HEK293 (cell line): ENCODE measurements around the gene CAMK2D.

Experiments
- CTCF ChIA-PET: fragments of 350-600 bp; formaldehyde crosslinking; extraction: SDS; loops from one replicate; lab custom pipeline; 2021; ENCODE audit warnings: antibody characterized with exemption; lab: Yijun Ruan, JAX
- POLR2A ChIA-PET: fragments of 300-600 bp; formaldehyde crosslinking; extraction: SDS; loops from one replicate; lab custom pipeline; 2020; ENCODE audit warnings: antibody characterized with exemption, inconsistent platforms; lab: Yijun Ruan, JAX
- H3K27ac ChIP-seq: fragments of 200-500 bp; sonication (Bioruptor generic); 2 replicates; pipeline ENCODE4 v1.5.1; 2014; ENCODE audit warnings: low read depth, low read length, control low read depth, inconsistent platforms; ENCODE audit errors: extremely low read depth
- H3K36me3 ChIP-seq, 2 experiments: fragments of 200-500 bp in 1 of 2; sonication (Bioruptor generic) in 1 of 2; 1 replicate in 1 of 2; 2 replicates in 1 of 2; pipeline ENCODE4 v1.5.1; 2014 to 2017; ENCODE audit warnings: inconsistent platforms in 2 of 2, low read length in 2 of 2; ENCODE audit not compliant: control insufficient read depth in 2 of 2, insufficient read depth in 1 of 2
- H3K4me1 ChIP-seq: fragments of 200-500 bp; sonication (Bioruptor generic); 2 replicates; pipeline ENCODE4 v1.5.1; 2014; ENCODE audit warnings: mild to moderate bottlenecking, low read length, inconsistent platforms; ENCODE audit not compliant: control insufficient read depth, insufficient read depth
- H3K4me3 ChIP-seq: 2 replicates; pipeline ENCODE4 v1.5.1; 2011; ENCODE audit warnings: low read depth, mild to moderate bottlenecking, control low read depth, low read length, moderate library complexity
- H3K9me3 ChIP-seq: fragments of 200-500 bp; sonication (Bioruptor generic); 2 replicates; pipeline ENCODE4 v1.5.1; 2014; ENCODE audit warnings: low read depth, low read length, inconsistent platforms; ENCODE audit not compliant: control insufficient read depth, insufficient read depth
- AEBP2 ChIP-seq: fragments of 450-650 bp; formaldehyde crosslinking; IDR thresholded peaks from 2 replicates; pipeline ENCODE4 v1.5.1; 2016; ENCODE audit warnings: missing biosample characterization, missing genetic modification characterization, borderline replicate concordance
- BCL6B ChIP-seq: fragments of 450-650 bp; formaldehyde crosslinking; IDR thresholded peaks from 2 replicates; pipeline ENCODE4 v1.5.1; 2017; ENCODE audit warnings: missing biosample characterization, missing genetic modification characterization
- MEIS1 ChIP-seq: sonication (generic); formaldehyde crosslinking; IDR thresholded peaks from 2 replicates; pipeline ENCODE4 v1.8.1; 2022; ENCODE audit warnings: missing genetic modification reagents, mild to moderate bottlenecking, borderline replicate concordance
- SCRT1 ChIP-seq: fragments of 450-650 bp; formaldehyde crosslinking; IDR thresholded peaks from 2 replicates; pipeline ENCODE4 v1.5.1; 2016; ENCODE audit warnings: missing biosample characterization, missing genetic modification characterization, borderline replicate concordance
- TRIM28 ChIP-seq: IDR thresholded peaks from 2 replicates; pipeline ENCODE4 v1.6.1; 2011; ENCODE audit warnings: low read length, control low read depth, borderline replicate concordance
- YY2 ChIP-seq: fragments of 450-650 bp; formaldehyde crosslinking; IDR thresholded peaks from 2 replicates; pipeline ENCODE4 v1.5.1; 2016; ENCODE audit warnings: missing biosample characterization, missing genetic modification characterization
- ZBTB49 ChIP-seq: fragments of 450-650 bp; formaldehyde crosslinking; IDR thresholded peaks from 2 replicates; pipeline ENCODE4 v1.5.1; 2016; ENCODE audit warnings: missing biosample characterization, missing genetic modification characterization, low read depth
- ZNF132 ChIP-seq: fragments of 450-650 bp; formaldehyde crosslinking; IDR thresholded peaks from 2 replicates; pipeline ENCODE4 v1.5.1; 2017; ENCODE audit warnings: missing biosample characterization, missing genetic modification characterization, borderline replicate concordance
- ZNF133 ChIP-seq: fragments of 450-650 bp; formaldehyde crosslinking; IDR thresholded peaks from 2 replicates; pipeline ENCODE4 v1.5.1; 2016; ENCODE audit warnings: missing biosample characterization, missing genetic modification characterization
- ZNF169 ChIP-seq: fragments of 450-650 bp; formaldehyde crosslinking; IDR thresholded peaks from 2 replicates; pipeline ENCODE4 v1.5.1; 2016; ENCODE audit warnings: missing biosample characterization, missing genetic modification characterization
- ZNF175 ChIP-seq: fragments of 450-650 bp; formaldehyde crosslinking; IDR thresholded peaks from 2 replicates; pipeline ENCODE4 v1.5.1; 2016; ENCODE audit warnings: missing biosample characterization, missing genetic modification characterization
- ZNF2 ChIP-seq: fragments of 450-650 bp; formaldehyde crosslinking; IDR thresholded peaks from 2 replicates; pipeline ENCODE4 v1.5.1; 2016; ENCODE audit warnings: missing biosample characterization, missing genetic modification characterization
- ZNF394 ChIP-seq: fragments of 450-650 bp; formaldehyde crosslinking; IDR thresholded peaks from 2 replicates; pipeline ENCODE4 v1.5.1; 2016; ENCODE audit warnings: missing biosample characterization, missing genetic modification characterization, mild to moderate bottlenecking, moderate library complexity, borderline replicate concordance
- ZNF398 ChIP-seq: fragments of 450-650 bp; formaldehyde crosslinking; IDR thresholded peaks from 2 replicates; pipeline ENCODE4 v1.5.1; 2017; ENCODE audit warnings: missing biosample characterization, missing genetic modification characterization
- ZNF544 ChIP-seq: fragments of 450-650 bp; formaldehyde crosslinking; IDR thresholded peaks from 2 replicates; pipeline ENCODE4 v1.5.0; 2017; ENCODE audit warnings: missing biosample characterization, missing genetic modification characterization
- ZNF624 ChIP-seq: fragments of 450-650 bp; formaldehyde crosslinking; IDR thresholded peaks from 2 replicates; pipeline ENCODE4 v1.5.1; 2017; ENCODE audit warnings: missing biosample characterization, missing genetic modification characterization
- ZNF654 ChIP-seq: fragments of 450-650 bp; formaldehyde crosslinking; IDR thresholded peaks from 2 replicates; pipeline ENCODE4 v1.5.1; 2016; ENCODE audit warnings: low read depth, missing biosample characterization, missing genetic modification characterization
- ZNF660 ChIP-seq: fragments of 450-650 bp; IDR thresholded peaks from 2 replicates; pipeline ENCODE4 v1.5.1; 2018; ENCODE audit warnings: missing biosample characterization, mild to moderate bottlenecking, missing genetic modification characterization
- ZNF664 ChIP-seq: fragments of 450-650 bp; formaldehyde crosslinking; IDR thresholded peaks from 2 replicates; pipeline ENCODE4 v1.5.1; 2016; ENCODE audit warnings: missing biosample characterization, missing genetic modification characterization
- ZNF670 ChIP-seq: fragments of 450-650 bp; formaldehyde crosslinking; IDR thresholded peaks from 2 replicates; pipeline ENCODE4 v1.5.1; 2016; ENCODE audit warnings: missing biosample characterization, missing genetic modification characterization, low read depth
- ZNF707 ChIP-seq: fragments of 450-650 bp; formaldehyde crosslinking; IDR thresholded peaks from 2 replicates; pipeline ENCODE4 v1.5.1; 2016; ENCODE audit warnings: missing biosample characterization, missing genetic modification characterization
- ZNF76 ChIP-seq: fragments of 450-650 bp; formaldehyde crosslinking; IDR thresholded peaks from 2 replicates; pipeline ENCODE4; 2016; ENCODE audit warnings: low read depth, missing biosample characterization, missing genetic modification characterization, borderline replicate concordance
- ZSCAN16 ChIP-seq: fragments of 450-650 bp; formaldehyde crosslinking; IDR thresholded peaks from 2 replicates; pipeline ENCODE4 v1.5.1; 2016; ENCODE audit warnings: missing biosample characterization, missing genetic modification characterization
- ZSCAN18 ChIP-seq: fragments of 450-650 bp; formaldehyde crosslinking; IDR thresholded peaks from 2 replicates; pipeline ENCODE4 v1.5.1; 2016; ENCODE audit warnings: missing biosample characterization, missing genetic modification characterization

The CAMK2D gene

GRCh38 chr4:113409181-113409580 is 352.4 kb downstream of the CAMK2D start:
- Histone ChIP-seq H3K4me1 (no peaks in the 10 kb centered on the region), H3K36me3 (no peaks in the 10 kb centered on the region), H3K9me3 (no peaks in the 10 kb centered on the region), H3K27ac (no peak overlapping the region), H3K4me3 (no peak overlapping the region)
- CTCF ChIA-PET: interaction anchor here (1.7 kb wide), 1 partner anchor 14 kb away, joined by 5 read pairs; no protein-coding TSS in a partner anchor
- TF ChIP-seq MEIS1 (CRISPR knock-in tag) (no peak), BCL6B (tag by site-specific recombination) (no peak), YY2 (tag by site-specific recombination) (no peak), AEBP2 (no peak), ZNF169 (tag by site-specific recombination) (no peak), ZNF544 (no peak), ZNF398 (tag by site-specific recombination) (no peak), ZNF664 (tag by site-specific recombination) (no peak), ZNF670 (no peak), TRIM28 (no peak), ZNF2 (tag by site-specific recombination) (no peak), ZSCAN16 (tag by site-specific recombination) (no peak), ZBTB49 (no peak)
- POLR2A ChIA-PET: no interaction called here

- Histone ChIP-seq H3K4me3 (no peak overlapping the region), H3K27ac (no peak overlapping the region), H3K36me3 (no peaks in the 10 kb centered on the region), H3K4me1 (no peaks in the 10 kb centered on the region), H3K9me3 (no peaks in the 10 kb centered on the region)
- CTCF ChIA-PET: interaction anchor here (1.0 to 1.7 kb wide), 2 partner anchors 13 to 58 kb away, joined by 3 to 5 read pairs; no protein-coding TSS in a partner anchor
- TF ChIP-seq ZNF654 (tag by site-specific recombination) (no peak), ZNF394 (tag by site-specific recombination) (no peak), ZNF133 (tag by site-specific recombination) (no peak), ZNF624 (tag by site-specific recombination) (no peak)
- POLR2A ChIA-PET: no interaction called here
Observed at GRCh38 chr4:113407409-113407808, 354.1 kb downstream of the CAMK2D start.

- H3K9me3 ChIP-seq: no peaks in the 10 kb centered on the region
- ChIA-PET CTCF (interaction anchor here (1.3 kb wide), 1 partner anchor 13 kb away, joined by 3 read pairs; no protein-coding TSS in a partner anchor), POLR2A (no interaction called here)
- no peak overlapping the region for H3K27ac ChIP-seq
- no peaks in the 10 kb centered on the region for H3K36me3 ChIP-seq
- no peaks in the 10 kb centered on the region for H3K4me1 ChIP-seq
- H3K4me3 ChIP-seq: no peak overlapping the region
- TF ChIP-seq ZSCAN18: no peak
- TF ChIP-seq ZNF660 (tag by site-specific recombination): no peak
- no peak for TF ChIP-seq SCRT1 (tag by site-specific recombination)
- no peak for TF ChIP-seq ZNF175
- TF ChIP-seq ZNF707 (tag by site-specific recombination): no peak
- no peak for TF ChIP-seq ZNF132 (tag by site-specific recombination)
- no peak for TF ChIP-seq ZNF664 (tag by site-specific recombination)
- TF ChIP-seq ZNF76 (tag by site-specific recombination): no peak
Observed at GRCh38 chr4:113406723-113407016, 354.9 kb downstream of the CAMK2D start.
